HG02678 (cell line): ENCODE results near the gene CYP3A4.
"Not testable (repeated sequence)": the region's sequence is repeated elsewhere in the genome, so short reads cannot be mapped to it uniquely, and the experiment has no call there.

Source experiments
- ATAC-seq: cut with Tn5 transposase; IDR thresholded peaks from one replicate; pipeline ENCODE4 v1.9.1; 2021; ENCODE audit warnings: mild to moderate bottlenecking, moderate library complexity; ENCODE audit not compliant: unreplicated experiment

CYP3A4 gene

DNA sequence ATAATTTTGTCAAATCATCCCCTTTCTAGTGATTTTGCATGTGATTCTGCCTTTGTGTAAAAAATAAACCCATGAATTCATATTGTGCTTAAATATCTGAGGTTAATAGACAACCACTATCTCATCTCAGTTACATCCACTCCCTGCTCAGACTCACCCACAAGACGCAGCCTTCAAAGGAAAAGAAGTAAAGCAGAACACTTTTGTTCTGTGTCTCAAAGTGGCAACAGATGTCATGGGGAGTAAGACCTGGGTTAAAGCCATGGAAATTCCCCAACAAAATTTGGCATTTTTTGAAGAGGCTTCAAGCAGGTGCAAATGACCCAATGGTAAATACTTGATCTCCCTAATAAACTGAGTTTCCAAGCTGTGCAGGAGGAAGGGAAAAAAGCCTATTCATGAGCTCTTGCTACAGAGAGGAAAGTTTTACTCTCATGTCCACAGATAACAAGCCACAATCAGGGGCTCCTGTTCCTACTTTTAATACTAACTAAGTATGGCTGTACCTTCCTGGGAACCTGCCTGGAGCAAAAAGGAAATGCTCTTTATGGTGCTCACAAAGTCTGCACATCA is 53.7 kb downstream of the CYP3A4 start:
- ATAC-seq: no peak

DNA sequence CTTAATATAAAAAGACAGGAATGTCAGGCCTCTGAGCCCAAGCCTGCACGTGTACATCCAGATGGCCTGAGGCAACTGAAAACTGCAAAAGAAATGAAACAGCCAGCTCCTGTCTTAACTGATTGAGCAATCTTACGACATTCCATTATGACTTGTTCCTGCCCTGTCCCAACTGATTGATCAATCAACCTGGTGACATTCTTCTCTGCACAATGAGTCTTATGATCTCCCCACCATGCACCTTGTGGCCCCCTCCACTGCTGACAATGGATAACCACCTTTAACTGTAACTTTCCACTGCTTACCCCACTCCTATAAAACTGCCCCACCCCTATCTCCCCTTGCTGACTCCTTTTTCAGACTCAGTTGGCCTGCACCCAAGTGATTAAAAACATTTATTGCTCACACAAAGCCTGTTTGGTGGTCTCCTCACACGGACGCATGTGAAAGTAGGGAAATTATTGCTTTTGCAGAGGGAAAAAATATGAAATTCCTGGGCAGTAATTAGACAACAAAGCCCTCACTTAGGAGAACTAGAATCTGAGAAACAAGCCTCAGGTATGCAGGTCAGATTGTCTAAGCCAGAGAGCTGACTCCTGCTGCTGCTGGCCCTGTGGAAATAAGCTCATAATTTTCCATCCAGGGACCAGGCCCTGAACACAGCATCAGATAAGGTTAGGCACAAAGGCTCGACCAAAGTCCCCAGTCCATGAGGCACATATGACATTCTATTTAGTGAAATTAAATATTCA is 54.3 kb downstream of the CYP3A4 start:
- ATAC-seq: no peak

DNA sequence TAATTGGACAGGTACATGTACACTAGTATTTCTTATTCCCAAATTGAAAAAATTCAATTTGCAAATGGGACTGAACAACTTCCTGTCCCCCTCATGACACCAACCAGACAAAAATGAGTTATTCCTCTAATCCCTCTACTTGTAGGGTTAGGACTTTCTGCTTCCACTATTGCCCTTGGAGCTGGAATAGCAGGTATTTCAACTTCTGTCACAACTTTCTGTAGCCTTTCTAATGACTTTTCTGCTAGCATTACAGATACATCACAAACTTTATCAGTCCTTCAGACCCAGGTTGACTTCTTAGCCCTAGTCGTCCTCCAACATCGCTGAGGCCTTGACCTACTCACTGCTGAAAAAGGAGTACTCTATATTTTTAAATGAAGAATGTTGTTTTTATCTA is 55.4 kb downstream of the CYP3A4 start:
- no peak for ATAC-seq

DNA sequence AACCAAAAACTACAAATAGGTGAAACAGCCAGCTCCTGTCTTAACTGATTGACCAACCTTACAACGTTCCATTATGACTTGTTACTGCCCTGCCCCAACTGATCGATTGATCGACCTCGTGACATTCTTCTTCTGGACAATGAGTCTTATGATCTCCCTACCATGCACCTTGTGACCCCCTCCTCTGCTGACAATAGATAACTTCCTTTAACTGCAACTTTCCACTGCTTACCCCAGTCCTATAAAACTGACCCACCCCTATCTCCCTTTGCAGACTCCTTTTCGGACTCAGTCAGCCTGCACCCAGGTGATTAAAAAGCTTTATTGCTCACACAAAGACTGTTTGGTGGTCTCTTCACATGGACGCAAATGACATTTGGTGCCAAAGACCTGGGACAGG is 60.8 kb downstream of the CYP3A4 start:
- not testable (repeated sequence) for ATAC-seq

DNA sequence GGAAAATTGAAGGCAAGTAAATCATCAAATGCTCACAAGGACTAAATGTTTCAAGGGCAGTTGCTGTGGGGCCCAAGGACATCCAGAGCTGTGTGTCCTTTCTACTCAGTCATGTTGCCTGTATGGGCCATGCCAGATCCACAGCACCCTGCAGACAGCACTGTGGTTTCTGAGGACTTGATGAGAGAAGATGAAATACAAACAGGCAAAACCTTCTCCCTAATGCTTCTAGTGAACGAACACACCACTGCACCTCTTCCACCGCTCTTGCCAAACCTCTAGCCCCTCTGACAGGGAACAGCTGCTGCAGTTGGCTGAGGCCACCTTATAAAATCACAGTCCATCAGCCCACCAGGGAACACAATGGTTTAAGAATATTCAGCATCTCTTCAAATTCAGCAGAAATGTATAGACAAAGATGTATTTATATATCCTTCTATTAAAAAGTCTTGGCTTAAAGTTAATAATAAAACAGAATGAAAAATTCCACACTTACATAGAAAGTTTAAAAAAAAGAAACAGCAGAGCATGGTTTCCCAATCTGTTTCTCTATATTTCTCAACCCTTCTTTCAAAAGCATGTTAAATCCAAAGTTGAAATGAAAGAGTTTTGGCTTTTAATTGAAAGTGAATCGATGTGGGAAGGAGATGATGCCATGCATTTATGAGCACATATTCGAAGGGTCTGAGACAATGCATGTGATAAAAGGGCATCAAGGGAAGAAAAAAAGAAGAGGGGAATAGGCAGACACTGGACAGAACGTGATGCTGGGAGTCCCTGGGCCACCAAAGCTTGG is 63.0 kb downstream of the CYP3A4 start:
- ATAC-seq: no peak

DNA sequence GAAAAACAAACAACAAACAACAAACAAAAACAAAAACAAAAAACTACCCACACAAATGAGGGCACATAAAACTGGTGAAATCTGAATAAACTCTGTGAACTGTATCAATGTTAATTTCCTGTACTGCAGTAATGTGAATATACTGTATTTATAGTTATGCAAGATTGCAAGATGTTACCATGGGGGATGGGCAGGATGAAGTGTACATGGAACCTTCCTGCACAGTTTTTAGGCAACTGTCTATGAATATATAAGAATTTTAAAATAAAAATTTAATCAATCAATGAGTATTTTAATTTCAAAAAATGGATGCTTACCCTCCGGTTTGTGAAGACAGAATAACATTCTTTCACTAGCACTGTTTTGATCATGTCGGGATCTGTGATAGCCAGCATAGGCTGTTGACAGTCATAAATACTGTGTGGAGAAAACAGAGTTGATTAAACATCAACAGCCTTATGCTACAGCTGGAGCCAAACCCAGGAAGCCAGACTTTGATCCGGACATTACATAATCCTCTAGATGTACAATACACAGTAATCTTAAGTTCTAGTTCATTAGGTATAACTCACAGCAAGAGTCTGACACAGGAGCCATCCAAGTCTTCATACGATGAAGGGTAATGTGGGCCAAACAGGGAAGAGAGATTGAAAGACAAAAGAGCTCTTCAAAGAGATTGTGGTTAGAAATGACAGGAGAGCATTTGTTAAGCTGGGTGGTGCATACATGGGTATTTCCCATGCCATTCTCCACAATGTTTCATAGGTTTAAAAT is 63.8 kb downstream of the CYP3A4 start:
- ATAC-seq: no peak

DNA sequence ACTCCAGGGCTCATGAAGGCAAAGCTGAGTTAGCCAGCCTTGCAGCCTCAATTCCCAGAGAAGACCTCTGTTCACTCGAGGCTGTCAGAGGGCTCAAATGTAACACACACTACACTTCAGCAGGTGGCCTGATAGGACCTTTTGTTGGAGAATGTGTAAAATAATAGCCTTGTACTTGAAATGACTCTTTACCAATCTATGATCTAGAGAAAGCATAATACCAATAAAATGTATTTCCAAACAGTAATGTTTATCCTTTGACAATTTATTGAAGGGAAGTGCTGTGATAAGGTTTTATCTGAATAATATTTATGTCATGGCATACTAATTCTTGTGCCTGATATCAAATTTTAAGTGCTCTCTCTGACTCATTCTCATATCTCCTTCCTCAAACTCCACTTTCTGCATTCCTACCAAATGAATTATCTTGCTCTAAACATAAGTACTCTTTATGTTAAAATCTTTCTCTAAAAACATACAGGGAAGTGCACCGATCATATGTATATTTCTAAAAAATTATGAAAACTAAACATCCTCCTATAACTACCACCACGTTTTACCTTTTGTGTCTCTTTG is 69.9 kb downstream of the CYP3A4 start:
- no peak for ATAC-seq

DNA sequence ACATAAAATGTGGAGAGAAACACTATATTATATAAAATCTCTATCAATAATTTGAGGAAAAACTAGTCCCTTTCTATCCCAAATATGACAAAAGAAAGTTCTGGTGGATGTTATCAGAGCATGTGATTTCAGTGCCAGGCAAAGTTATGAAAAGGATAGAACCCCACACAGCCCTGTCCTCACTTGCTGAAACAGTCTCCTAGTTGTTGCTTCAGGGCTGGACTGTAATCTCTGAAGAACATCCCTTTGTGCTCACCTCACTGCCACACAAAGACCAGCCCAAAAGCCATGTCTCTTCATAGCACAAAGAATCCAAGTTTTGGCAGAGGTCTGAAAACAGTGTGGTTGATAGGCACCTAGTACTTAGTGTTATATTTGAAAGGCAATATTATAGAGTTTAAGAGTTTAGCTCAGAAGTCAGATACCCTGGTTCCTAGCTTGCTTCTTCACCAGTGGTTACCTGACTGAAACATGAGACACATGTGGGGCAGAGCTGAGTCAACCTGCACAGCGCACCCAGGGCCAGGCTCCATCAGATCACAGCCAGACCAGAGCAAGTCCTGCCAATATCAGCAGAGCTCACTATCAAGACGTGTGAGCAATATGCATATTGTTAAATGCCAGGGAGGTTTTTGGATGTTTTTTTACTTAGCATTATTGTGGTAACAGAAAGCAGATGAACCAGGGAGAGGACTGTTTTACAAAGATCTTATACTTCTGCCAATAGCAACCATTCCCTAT is 74.0 kb downstream of the CYP3A4 start:
- no peak for ATAC-seq

DNA sequence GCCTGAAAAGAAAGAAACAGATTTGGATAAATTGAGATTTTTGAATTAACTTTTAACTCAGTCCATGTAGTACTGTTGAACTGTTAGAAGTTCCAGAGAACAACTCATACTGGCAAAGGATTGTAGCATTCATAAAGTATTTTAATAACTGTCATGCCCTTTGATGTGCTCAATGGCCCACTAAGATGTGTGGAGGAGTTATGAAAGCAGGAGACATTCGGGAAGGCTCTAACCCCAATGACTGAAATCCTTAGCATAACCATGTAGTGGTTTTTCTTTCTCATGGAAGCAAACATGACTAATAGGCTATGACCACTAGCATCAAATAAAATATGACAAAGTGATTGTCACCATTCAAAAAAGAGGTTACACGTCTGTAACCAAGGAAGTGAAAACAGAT is 74.7 kb downstream of the CYP3A4 start:
- no peak for ATAC-seq

DNA sequence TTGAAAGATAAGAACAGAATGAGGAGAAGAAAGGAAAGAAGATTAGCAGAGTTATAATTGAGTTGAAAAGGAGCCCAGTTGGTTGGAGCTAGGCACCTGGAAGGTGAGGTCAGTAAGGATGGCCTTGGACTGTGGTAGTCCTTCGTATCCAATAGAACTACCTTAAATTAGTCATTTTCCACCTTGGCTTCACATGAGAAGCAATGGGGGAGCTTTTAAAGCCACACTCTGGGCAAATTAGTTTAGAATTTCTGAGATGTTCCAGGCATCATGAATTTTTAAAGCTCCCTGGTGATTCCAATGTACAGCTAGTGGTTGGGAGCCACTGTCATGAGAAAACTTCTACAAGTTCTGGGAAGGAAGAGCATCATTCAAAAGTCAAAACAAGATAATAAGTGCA is 76.9 kb downstream of the CYP3A4 start:
- ATAC-seq: no peak
